ENCODE results near the gene SH3RF3. TPM values are rescaled to one million over a fixed set of nuclear protein-coding genes. Genes with fewer than 3 reads are reported as not detected.

Gene SH3RF3
- total RNA-seq, 1 experiment from 2014 or later = not detected

GRCh38 chr2:109246616-109247015, 117.6 kb downstream of the SH3RF3 start:
- CTCF ChIA-PET = no interaction called here
- DNase-seq (ENCODE audit: low read depth, low spot score) (no peak), ATAC-seq (no peak)
- Histone ChIP-seq H3K9me3 (ENCODE audit: control insufficient read depth in 1 of 2, insufficient read depth in 1 of 2, low read depth in 1 of 2, low read length in 2 of 2) (no peaks in the 10 kb centered on the region), H3K27me3 (ENCODE audit: insufficient read depth, low read length) (0 out of 2 replicates have a peak, but pooled peaks cover 5% of the 10 kb centered on the region), H2AFZ (ENCODE audit: low read depth, low read length, poor library complexity, severe bottlenecking) (no peak overlapping the region), H4K20me1 (ENCODE audit: insufficient read depth) (no peaks in the 10 kb centered on the region), H3K4me2 (ENCODE audit: low read length) (no peak overlapping the region), H3K9ac (ENCODE audit: low read length) (no peak overlapping the region), H3K4me1 (ENCODE audit: control insufficient read depth in 1 of 2, insufficient read depth in 2 of 2, low read length in 2 of 2) (peaks cover 0 to 8% of the 10 kb centered on the region in 2 experiments; a peak in 1 of 4 replicates), H3K36me3 (ENCODE audit: control insufficient read depth in 1 of 2, insufficient read depth in 2 of 2, low read length in 2 of 2) (no peaks in the 10 kb centered on the region), H3K4me3 (replicated peaks in 1 of 2; ENCODE audit: low read depth in 1 of 2, low read length in 2 of 2) (no peak overlapping the region), H3K79me2 (ENCODE audit: insufficient read depth, low read length) (no peaks in the 10 kb centered on the region), H3K9me2 (ENCODE audit: insufficient read depth) (no peaks in the 10 kb centered on the region), H3K27ac (ENCODE audit: low read depth, low read length) (no peak overlapping the region)
- POLR2A ChIA-PET = no interaction called here
- no TSS peak for BruUV-seq (replicated peaks)
- RAD21 ChIA-PET (ENCODE audit: low non-redundant PET in 1 of 2, low total read pairs in 2 of 2, uncharacterized antibody in 2 of 2, unreplicated experiment in 2 of 2) = no interaction called here
- intact Hi-C loops (cut with micrococcal nuclease) = no loop called here
- TF ChIP-seq ATF3 (IDR thresholded peaks at IDR 0.05) = no peak
- TF ChIP-seq TCF7L2 (IDR thresholded peaks at IDR 0.05; ENCODE audit: borderline replicate concordance, extremely low read depth, insufficient read depth, insufficient read length) = no peak
- no peak for TF ChIP-seq SP1 (IDR thresholded peaks at IDR 0.05; ENCODE audit: low read depth)
- no peak for TF ChIP-seq RAD21 (IDR thresholded peaks at IDR 0.05; ENCODE audit: low read depth)
- no peak for TF ChIP-seq ELF1 (IDR thresholded peaks at IDR 0.05; ENCODE audit: borderline replicate concordance, low read depth)
- no peak for TF ChIP-seq ZBTB33 (IDR thresholded peaks at IDR 0.05; ENCODE audit: extremely low read depth, insufficient replicate concordance, low read length)
- no peak for TF ChIP-seq MAX (IDR thresholded peaks at IDR 0.05)
- TF ChIP-seq POLR2A (IDR thresholded peaks at IDR 0.05; ENCODE audit: borderline replicate concordance, extremely low read depth, insufficient read depth, insufficient read length) = no peak

Measured in HCT116 (cell line).